ENCODE results near the gene XKR3.

GRCh38 chr22:16783453-16783852, 41.8 kb downstream of the XKR3 start:
- TF ChIP-seq CTCF (conservative IDR thresholded peaks at IDR 0.05) (no peak), EZH2 (IDR thresholded peaks at IDR 0.05; ENCODE audit: low read depth) (no peak)

All from PC-9 (cell line).